HG02970 (cell line): ENCODE measurements around the gene MPL.

Experiments
- ATAC-seq: cut with Tn5 transposase; IDR thresholded peaks from one replicate; pipeline ENCODE4 v1.9.1; 2021; ENCODE audit warnings: mild to moderate bottlenecking, moderate library complexity, moderate number of reproducible peaks; ENCODE audit not compliant: unreplicated experiment, low FRiP score

The MPL gene

DNA sequence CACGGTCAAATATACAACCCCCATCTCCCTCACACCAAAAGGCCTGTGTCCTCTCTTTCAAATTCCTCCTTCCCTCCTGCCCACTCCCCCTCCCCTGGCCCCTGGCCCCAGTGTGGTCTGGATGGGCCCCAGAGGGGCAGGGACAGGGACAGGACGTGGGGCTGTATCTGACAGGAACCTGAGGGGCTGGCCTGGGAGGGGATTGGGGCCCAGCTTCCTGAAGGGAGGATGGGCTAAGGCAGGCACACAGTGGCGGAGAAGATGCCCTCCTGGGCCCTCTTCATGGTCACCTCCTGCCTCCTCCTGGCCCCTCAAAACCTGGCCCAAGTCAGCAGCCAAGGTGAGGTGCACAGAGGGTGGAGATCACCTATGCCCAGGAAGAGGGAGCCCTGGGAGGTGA is at the start of gene MPL:
Gene MPL (plus strand): TSS at position 231 of the 400 bp plus-strand sequence. CDS start 31 bp downstream, at position 262.
- ATAC-seq: no peak

DNA sequence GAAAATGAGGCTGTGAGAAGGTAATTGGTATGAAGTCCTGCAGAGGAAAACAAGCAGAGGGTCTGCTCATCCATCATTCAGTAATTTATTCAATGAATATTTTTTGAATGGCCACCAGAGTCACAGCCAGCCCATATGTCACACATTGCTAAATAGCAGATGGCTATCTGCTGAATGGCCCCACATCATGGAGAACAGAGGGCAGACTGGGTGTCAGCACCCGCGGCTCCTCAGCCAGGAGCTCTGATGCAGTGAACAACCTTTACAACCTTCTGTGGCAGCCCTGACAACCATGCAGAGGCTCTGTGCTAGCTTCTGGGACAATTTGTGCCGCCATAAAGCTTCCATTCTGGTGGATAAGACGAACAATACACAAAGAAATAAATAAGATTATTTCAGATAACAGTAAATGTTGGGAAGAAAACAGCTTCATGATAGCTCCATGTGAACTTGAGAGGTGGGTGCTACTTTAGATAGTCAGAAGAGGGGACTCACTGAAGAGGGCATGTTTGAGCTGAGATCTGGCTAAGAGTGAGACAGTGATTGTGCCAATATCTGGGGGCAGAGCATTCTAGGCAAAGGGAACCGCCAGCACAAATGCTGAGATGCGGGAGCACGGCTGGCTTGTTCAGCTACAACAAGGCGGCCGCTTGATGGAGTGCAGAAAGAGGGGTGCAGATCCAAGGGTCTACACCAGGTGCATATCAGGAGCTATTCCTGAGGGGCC is 49.4 kb upstream of the MPL start:
- no peak for ATAC-seq

DNA sequence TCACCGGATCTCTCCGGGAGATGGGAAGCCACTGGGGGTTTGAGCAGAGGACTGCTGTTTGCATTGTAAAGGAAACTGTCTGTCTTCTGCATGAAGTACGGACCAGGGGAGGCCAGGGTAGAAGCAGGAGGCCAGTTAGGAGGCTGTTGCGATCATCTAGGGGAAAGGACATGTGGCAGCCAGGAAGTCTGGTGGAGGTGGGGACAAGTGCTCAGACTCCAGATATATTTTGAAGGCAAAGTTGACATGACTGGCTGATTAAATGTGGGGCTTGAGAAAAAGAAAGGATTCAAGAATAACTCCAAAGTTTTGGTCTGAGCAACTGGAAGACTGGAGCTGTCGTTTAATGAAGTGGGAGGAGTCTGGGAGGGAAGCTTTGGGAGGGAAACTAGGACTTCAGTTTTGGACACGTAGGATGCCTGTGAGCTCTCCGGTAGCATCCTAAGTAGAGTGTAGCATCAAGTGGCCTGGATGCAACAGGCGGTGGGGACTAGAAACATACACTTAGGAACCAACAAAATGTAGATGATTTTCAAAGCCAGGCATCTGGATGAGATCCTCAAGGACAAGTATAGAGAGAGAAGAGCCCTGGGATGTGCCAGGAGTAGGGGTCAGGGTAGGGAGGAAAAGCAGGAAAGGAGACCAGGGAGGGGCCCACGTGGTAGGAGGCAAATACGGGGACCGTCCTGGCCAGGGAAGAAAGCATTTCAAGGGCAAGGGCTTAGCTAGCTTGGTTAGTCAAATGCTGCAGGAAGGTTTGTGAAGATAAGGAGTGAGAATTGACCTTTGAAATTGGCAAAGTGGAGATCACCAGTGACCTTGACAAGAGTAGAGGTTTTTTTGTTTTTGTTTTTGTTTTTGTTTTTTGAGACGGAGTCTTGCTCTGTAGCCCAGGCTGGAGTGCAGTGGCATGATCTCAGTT is 48.6 kb upstream of the MPL start:
- ATAC-seq: no peak

DNA sequence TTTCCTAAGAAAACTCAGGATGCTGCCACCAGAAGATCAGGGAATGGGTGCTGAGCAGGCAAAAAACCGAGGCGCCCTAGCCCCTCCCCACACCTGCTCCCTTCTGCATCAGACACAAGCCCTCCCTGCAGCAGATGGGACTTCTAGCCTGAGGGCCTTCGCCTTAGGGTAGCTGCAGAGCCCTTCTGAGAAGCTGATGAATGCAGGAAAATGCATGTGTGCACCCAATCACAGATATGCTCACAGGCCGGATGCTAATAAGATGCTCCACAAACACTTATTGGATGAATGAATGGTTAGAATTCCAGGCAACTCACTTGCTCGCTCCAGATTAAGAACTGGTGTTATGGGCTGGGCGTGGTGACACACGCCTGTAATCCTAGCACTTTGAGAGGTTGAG is 45.4 kb upstream of the MPL start:
- no peak for ATAC-seq

DNA sequence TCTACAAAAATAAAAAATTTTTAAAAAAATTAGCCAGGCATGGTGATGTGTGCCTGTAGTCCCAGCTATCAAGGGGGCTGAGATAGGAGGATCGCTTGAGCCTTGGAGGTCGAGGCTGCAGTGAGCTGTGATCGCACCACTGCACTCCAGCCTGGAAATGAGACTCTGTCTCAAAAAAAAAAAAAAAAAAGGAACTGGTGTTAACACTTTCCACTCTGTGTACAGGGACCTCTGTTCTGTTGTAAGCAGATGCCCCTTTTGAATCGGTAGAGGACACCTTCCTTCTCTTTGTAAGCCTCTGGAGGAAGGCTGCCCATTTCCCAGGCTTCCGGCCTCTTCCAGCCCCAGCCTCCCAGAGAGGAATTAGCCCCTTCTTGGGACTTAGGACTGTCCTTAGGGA is 44.9 kb upstream of the MPL start:
- ATAC-seq: no peak

DNA sequence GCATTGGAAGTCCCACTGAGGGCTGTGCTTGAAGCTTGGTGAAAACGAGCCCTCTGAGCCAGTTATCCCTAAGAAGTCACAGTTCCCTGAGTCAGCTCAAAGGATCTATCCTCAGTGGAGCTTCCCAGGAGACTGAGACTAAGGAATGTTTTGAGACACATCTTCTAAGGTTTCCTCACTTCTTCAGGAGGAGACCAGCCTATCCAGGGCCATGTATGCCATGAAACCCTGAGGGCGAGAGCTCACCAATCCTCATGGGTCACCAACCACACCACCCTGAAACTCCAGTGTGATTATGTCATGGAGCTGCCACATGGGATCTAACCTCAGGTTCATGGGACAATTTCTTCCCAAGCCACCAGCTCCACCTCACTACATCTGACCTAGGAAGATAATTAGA is 44.4 kb upstream of the MPL start:
- ATAC-seq: no peak

DNA sequence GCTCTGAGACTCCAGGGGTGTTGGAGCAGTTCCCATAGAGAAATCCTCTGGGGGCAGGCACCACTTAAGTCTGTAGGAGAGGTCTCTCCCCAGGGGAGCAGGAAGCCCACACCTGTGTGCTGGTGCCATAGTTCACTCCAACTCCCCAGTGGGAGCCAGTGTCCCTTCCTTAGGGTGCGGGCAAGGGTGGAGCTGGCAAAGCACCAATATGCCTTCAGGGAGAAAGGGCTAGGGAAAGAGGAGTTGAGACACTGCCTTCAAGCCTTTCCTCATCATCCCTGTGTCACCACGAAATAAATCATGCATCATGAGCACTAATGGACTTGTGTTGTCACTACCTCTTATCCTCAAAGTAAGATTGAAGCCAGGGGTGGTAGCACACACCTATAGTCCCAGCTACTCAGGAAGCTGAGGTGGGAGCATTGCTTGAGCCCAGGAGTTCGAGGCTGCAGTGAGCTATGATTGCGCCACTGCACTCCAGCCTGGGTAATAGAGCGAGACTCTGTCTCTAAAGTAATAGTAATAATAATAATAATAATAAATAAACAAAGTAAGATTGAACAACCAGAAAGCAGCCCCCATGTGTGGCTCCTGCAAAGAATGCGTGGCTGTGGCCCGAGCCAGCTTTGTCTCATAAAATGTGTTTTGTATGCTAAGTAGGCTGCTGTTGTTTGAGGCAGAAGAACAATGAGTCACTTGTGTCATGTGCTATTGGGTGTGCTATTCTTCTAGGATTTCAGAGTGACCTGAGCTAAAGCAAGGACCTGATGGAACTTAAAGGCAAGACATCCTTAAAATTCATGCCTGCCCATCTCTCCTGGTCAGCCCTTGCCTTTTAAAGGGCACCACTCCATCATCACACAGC is 43.5 kb upstream of the MPL start:
- no peak for ATAC-seq

DNA sequence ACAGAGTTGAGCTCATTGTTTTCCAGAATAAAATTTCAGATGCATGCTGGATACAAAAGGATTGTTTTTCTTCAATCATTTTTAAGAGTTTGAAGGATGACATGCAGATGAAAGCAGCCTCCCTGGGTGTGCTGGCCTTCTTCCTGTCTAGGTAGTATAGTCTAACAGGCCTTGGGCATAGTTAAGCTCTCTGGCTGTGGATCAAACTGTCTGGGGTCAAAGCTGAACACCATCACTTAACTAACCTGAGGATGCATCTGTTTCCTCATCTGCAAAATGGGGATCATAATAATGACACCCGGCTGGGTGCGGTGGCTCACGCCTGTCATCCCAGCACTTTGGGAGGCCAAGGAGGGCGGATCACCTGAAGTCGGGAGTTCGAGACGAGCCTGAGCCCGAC is 42.9 kb upstream of the MPL start:
- no peak for ATAC-seq

DNA sequence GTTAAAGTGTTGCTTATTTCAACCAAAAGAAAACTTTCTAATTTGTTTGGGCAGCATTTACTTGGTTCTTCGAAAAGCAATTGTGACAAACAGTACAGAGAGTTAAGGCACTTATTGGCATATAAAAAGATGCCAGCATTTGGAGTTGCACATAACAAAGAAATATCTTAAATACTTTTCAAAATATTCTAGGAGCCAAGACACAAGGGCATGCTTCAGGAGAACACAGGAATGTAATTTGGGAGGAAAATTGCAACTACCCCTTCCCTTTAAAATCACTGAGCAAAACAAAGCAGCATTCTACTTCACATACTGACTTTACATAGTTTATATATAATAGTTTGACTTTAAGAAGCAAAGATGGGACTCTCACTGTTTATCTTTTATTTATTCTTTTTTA is 41.4 kb upstream of the MPL start:
- ATAC-seq: no peak

DNA sequence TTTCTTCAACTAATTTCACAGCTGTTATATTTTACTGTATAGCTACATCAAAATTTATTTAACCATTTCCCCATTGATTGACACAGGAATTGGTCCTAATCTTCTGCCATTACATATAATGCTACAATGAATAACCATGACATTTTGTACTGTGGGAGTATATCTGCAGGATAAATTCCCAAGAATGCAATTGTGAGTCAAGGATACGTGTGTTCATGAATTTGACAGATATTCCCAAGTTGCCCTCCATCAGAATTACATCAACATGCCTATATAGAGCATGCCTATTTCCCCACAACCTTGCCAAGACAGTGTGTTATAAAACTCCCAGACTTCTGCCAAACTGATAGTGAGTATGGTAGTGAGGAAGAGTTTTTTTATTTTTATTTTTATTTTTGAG is 39.6 kb upstream of the MPL start:
- no peak for ATAC-seq

DNA sequence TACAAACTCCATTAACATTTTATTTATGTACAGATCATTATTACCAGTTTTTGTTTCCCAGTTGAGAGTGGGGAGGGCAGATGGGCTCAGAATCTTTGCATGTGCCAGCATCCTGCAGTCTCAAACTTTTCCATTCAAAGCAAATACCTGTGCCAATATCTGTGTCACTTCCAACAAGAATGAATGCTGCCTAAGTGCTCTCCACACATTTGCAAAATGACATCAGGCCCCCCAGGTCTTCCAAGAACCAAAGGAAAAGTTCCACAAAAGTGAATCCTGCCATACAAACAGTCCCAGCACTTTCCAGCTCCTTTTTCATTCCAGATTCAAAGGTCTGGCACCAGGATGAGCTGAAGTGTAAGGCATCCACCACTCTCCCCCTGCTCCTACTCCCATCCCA is 38.5 kb upstream of the MPL start:
- no peak for ATAC-seq

DNA sequence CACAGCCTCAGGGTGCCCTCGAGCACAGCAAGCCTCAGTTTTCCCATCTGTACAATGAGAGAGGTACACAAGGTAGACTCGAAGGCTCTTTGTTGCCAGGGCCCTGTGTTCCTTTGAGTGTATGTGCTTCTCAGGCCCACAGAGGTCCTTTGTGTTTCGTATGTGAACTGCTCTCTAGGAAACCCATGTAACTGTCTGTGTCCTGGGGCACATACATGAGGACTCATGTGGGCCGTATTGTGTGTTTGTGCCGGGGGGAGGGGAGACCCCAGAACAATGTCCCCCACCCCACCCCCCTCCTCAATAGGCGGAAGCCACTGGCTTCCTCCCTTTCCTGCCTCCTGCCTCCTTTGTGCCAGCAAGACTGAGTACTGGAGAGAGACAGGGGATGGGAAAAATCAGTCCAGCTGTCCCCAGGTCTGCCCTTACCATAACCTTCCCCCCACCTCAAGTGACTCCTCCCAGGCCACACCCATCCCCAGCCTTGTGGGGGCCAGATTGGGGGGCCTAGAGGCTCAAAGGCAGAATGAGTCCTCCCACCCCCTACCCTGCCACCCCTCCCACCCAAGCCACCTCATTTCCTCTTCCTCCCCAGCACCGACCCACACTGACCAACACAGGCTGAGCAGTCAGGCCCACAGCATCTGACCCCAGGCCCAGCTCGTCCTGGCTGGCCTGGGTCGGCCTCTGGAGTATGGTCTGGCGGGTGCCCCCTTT is 37.1 kb upstream of the MPL start, which contains the start of gene TIE1:
Gene TIE1 (plus strand): TSS at position 605 of the 717 bp plus-strand sequence. CDS start 90 bp downstream, at position 695.
- ATAC-seq: no peak

DNA sequence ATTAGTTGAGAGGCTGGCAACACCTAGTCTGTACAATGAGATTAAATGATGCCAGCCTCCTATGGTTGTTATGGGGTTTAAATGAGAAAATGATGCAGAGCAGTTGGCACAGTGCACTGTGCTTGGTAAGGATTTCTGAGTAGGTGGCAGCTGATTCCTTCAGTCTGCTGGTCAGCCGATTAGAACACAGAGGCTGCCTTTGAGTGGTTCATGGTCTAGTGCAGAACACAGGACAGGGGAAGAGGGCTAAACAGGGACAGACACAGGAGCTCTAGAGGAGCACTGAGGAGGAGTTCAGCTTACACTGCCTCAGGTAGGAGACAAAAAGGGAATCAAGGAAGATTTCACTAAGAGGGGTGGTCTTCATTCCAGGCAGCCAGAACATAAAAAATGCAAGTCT is 35.4 kb upstream of the MPL start:
- no peak for ATAC-seq

DNA sequence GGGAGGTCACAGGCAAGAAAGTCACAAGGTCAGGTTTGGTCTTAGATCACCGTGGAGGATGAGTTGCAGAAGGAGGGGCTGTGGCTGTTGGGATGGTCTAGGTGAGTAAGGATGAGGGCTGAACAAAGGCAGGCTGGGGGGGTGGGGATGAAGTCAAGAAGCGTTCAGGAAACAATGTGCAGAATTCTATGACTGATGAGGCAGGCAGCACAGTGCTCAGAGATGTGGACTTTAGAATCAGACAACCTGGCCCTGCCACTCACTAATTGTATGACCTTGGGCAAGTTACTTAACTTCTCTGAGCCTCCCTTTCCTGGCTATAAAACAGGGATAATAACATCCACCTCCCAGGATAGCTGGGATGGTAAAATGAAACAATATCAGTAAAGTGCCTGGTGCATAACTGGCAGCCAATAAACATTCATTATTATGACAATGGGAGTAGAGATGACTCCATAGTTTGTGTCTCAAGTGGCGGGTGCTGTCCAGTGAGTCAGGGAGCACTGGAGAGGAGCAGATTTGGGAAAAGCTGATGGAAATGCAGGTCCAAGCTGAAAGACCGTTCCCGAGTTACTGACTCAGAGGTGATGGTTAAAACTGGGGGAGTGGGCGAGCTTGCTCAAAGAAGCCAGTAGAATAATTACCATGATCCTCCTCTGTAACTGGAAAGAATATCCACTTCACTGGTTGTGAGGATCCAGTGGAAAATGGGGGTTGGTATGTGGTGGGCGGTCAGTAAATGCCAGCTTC is 34.7 kb upstream of the MPL start:
- ATAC-seq: no peak

DNA sequence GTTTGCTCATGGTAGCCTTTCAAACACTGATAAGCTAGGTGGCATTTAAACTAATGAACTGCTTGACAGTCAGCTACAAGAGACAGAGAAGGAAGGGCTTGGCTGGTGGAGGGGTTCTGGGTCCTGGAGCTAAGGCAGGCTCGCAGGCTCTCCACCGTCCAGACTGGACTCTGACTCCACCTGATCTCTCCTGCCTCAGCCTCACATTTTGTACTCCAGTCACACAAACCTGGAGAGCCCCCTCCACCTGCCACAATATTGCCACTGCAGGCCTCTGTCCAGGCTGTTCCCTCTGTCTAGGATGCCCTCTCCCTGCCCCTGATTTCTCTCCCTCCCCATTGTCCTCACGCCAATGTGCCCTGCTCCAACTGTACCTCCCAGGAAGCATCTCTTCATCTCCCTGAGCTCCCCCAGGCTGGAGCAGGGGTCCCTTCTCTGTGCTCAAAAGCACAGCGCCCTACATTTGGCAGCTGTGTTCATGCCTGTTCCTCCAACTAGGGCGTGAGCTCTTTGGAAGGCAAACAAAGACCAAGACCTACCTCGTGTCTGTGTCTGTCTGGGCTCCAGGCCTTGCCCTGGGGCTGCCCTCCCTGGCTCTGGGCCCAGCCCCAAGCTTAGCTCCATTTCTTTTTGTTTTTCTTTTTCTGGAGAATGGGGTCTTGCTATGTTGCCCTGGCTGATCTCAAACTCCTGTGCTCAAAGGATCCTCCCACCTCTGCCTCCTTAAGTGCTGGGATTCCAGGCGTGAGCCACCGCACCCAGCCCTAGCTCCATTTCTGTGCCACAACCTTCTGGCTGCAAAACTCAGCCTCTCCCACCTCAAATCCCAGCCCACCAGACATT is 33.9 kb upstream of the MPL start:
- no peak for ATAC-seq

DNA sequence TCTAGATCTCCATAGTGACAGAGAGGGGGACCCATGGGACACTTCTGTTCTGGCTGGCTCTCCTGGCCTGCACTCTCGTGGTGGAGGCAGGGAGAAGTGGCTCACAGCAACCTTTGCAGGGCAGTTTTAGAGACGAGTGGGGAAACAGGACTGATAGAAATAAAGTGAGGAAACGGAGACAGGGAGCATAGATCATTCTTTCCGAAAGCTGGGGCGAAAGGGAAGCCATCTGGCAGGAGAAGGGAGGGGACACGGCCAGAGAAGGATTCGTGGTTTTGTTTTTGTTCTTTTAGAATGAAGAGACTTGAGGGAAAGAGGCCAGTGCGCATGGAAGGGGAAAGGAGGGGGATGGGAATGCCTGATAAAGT is 33.3 kb upstream of the MPL start:
- no peak for ATAC-seq

DNA sequence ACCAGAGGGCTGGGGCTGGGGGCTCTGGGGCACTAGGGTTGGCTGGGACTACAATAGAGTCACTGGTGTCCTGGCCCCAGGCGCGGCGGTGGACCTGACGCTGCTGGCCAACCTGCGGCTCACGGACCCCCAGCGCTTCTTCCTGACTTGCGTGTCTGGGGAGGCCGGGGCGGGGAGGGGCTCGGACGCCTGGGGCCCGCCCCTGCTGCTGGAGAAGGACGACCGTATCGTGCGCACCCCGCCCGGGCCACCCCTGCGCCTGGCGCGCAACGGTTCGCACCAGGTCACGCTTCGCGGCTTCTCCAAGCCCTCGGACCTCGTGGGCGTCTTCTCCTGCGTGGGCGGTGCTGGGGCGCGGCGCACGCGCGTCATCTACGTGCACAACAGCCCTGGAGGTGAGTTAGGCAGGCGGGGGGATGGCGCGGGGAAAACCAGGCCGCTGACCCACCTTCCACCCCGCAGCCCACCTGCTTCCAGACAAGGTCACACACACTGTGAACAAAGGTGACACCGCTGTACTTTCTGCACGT is 32.8 kb upstream of the MPL start:
- ATAC-seq: no peak

DNA sequence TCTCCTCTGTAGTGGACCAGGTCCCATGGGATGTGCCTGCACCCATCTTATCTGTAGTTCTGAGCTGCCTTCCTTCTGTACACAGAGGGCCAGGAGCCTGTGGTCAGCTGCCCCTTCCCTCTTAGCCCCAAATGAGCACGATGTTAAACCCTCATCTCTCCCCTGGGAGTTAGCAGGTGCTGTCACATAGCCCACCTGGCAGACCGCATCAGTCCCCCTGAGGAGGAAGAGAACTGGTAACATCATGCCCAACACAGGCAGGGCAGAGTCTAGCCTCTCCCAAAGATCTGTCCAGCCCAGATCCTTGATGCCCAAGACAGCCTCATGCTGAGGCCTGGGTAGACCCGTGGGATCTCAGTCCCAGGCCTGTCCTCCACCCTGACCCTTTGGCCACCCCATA is 32.2 kb upstream of the MPL start:
- no peak for ATAC-seq
